ENCODE data around the gene KRTAP9-2.
"Not testable (repeated sequence)": the region's sequence is repeated elsewhere in the genome, so short reads cannot be mapped to it uniquely, and the experiment has no call there.

The KRTAP9-2 gene

DNA sequence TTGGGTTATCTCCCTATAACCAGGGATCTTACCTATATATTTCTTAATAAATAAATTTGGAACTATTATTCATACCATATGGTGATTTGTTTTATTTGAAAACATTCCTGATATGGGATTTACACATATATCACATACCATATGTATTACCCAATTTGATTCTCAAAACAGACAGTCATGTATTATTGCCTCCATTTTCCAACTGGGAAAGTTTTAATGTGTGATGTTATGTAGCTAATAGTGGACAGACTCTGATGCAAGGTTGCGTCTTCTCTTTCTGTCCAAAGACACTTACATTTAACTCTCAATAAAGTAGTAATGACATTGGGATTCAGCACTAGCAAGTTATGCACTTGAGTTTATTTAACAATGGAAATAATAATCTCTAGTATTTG lies 29.8 kb downstream of the KRTAP9-2 start:
- Mint-ChIP-seq H3K9me3 (peaks cover 3% of the 10 kb centered on the region), H3K27me3 (ENCODE audit: low read depth) (peaks cover 74% of the 10 kb centered on the region), H3K27ac (no peak overlapping the region), H3K36me3 (ENCODE audit: low read depth) (no peaks in the 10 kb centered on the region), H3K4me1 (no peaks in the 10 kb centered on the region), H3K4me3 (no peak overlapping the region)
- TF ChIP-seq, protein P1, sequence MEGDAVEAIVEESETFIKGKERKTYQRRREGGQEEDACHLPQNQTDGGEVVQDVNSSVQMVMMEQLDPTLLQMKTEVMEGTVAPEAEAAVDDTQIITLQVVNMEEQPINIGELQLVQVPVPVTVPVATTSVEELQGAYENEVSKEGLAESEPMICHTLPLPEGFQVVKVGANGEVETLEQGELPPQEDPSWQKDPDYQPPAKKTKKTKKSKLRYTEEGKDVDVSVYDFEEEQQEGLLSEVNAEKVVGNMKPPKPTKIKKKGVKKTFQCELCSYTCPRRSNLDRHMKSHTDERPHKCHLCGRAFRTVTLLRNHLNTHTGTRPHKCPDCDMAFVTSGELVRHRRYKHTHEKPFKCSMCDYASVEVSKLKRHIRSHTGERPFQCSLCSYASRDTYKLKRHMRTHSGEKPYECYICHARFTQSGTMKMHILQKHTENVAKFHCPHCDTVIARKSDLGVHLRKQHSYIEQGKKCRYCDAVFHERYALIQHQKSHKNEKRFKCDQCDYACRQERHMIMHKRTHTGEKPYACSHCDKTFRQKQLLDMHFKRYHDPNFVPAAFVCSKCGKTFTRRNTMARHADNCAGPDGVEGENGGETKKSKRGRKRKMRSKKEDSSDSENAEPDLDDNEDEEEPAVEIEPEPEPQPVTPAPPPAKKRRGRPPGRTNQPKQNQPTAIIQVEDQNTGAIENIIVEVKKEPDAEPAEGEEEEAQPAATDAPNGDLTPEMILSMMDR (IDR thresholded peaks at IDR 0.05; ENCODE audit: unreplicated experiment in 3 of 3) = no peak

DNA sequence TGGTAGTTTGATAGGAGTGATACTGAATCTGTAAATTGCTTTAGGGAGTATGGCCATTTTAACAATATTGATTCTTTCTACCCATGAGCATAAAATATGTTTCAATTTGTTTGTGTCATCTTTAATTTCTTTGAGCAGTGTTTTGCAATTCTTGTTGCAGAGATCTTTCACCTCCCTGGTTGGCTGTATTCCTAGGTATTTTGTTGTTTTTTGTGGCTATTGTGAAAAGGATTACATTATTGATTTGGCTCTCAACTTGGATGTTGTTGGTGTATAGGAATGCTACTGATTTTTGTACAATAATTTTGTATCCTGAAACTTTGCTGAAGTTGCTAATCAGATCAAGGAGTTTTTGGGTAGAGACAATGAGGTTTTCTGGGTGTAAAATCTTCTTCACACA lies 32.0 kb downstream of the KRTAP9-2 start:
- TF ChIP-seq, protein P1 (IDR thresholded peaks at IDR 0.05; ENCODE audit: unreplicated experiment in 3 of 3) = no peak
- Mint-ChIP-seq H3K4me3 (no peak overlapping the region), H3K27ac (no peak overlapping the region), H3K27me3 (ENCODE audit: low read depth) (peaks cover 70% of the 10 kb centered on the region), H3K36me3 (ENCODE audit: low read depth) (no peaks in the 10 kb centered on the region), H3K4me1 (no peaks in the 10 kb centered on the region), H3K9me3 (peaks cover 3% of the 10 kb centered on the region)

DNA sequence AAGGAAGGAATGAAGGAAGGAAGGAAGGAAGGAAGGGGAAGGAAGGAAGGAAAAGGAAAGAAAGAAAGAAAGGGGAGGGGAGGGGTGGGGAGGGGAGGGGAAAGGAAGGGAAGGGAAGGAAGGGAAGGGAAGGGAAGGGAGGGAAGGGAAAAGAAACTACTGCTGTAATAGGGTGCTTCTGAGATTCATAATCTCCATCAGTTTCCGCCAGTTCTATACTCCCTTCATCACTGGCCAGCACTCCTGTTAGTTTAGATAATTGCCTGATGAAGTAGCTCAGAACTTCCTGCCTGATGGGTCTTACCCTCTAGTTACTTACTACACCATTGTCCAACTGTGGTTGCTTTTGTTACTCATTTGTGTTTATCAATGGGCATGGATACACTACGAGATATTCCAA lies 36.8 kb downstream of the KRTAP9-2 start:
- peaks cover 3% of the 10 kb centered on the region for H3K9me3 Mint-ChIP-seq
- no peaks in the 10 kb centered on the region for H3K4me1 Mint-ChIP-seq
- no peaks in the 10 kb centered on the region for H3K36me3 Mint-ChIP-seq (ENCODE audit: low read depth)
- no peak overlapping the region for H3K27ac Mint-ChIP-seq
- peaks cover 50% of the 10 kb centered on the region for H3K27me3 Mint-ChIP-seq (ENCODE audit: low read depth)
- no peak overlapping the region for H3K4me3 Mint-ChIP-seq
- TF ChIP-seq, protein P1 (IDR thresholded peaks at IDR 0.05; ENCODE audit: unreplicated experiment in 3 of 3) = no peak

DNA sequence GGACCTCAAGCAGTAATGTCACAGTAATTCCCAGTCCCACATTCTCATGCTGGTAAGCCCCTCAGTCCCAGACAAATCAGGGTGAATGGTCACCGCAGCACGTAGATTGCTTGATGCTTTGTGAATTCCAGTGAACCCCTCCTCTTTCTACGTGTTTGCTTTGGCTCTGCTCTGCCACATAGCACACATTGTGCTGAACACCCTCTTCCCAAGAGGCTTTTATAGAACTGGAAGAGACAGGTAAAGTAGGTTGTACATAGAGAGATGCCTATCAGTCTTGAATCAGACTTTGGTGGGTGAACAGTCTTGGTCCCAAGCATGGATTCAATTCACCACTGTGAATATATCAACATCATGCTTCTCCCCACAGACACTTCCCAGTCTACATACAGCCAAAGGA lies 38.2 kb downstream of the KRTAP9-2 start:
- TF ChIP-seq, protein P1 (IDR thresholded peaks at IDR 0.05; ENCODE audit: unreplicated experiment in 3 of 3) = no peak
- Mint-ChIP-seq H3K4me1 (no peaks in the 10 kb centered on the region), H3K9me3 (peaks cover 3% of the 10 kb centered on the region), H3K4me3 (no peak overlapping the region), H3K27ac (no peak overlapping the region), H3K27me3 (ENCODE audit: low read depth) (peaks cover 37% of the 10 kb centered on the region), H3K36me3 (ENCODE audit: low read depth) (no peaks in the 10 kb centered on the region)

DNA sequence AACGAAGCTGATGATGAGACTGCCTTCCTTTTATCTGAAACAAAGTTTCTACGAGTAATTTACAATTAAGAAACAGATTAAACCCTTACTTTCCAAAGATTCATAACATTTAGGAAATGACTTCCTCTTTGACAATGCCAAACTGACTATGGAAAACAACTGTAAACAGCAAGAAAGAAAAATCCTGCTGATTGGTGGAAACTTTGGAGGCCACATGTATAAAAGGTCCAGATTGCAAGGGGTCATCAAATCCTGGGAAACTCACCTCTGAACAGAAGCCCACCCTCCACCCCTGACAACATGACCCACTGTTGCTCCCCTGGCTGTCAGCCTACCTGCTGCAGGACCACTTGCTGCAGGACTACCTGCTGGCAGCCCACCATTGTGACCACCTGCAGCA lies 38.6 kb downstream of the KRTAP9-2 start, which contains the start of gene KRTAP9-6:
KRTAP9-6 (plus strand) TSS at position 301 of the 400 bp plus-strand sequence; CDS start at position 301, 0 bp downstream.
- H3K4me1 Mint-ChIP-seq = no peaks in the 10 kb centered on the region
- no peak within 1 kb of the TSS for H3K27ac Mint-ChIP-seq
- TF ChIP-seq, protein P1 (IDR thresholded peaks at IDR 0.05; ENCODE audit: unreplicated experiment in 3 of 3) = no peak
- H3K4me3 Mint-ChIP-seq = no peak within 1 kb of the TSS
- H3K27me3 Mint-ChIP-seq (ENCODE audit: low read depth) = peaks cover 34% of the 10 kb centered on the region
- H3K36me3 Mint-ChIP-seq (ENCODE audit: low read depth) = no peaks in the 10 kb centered on the region
- peaks cover 3% of the 10 kb centered on the region for H3K9me3 Mint-ChIP-seq

DNA sequence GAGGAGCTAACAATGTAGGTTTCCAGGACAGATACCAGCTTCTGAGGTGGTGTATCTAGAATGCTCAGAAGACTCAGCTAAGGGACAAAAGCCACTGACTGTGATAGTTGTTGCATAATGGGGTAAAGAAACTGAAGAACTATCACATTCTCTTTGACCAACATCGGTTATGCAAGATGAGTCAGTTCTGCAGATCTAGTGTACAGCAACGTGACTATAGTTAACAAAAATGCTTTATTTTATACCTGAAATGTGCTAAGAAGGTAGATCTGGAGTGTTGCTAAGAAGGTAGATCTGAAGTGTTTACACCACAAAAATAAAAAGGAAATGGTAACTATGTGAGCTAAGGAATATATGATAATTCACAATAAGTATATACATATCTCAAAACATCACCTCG lies 41.3 kb downstream of the KRTAP9-2 start:
- no peaks in the 10 kb centered on the region for H3K9me3 Mint-ChIP-seq

DNA sequence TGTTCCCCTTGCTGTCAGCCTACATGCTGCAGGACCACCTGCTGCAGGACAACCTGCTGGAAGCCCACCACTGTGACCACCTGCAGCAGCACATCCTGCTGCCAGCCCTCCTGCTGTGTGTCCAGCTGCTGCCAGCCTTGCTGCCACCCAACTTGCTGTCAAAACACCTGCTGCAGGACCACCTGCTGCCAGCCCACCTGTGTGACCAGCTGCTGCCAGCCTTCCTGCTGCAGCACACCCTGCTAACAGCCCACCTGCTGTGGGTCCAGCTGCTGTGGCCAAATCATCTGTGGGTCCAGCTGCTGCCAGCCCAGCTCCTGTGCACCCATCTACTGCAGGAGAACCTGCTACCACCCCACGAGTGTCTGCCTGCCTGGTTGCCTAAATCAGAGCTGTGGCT lies 44.9 kb downstream of the KRTAP9-2 start:
- not testable (repeated sequence) for H3K27ac Mint-ChIP-seq; H3K36me3 Mint-ChIP-seq (ENCODE audit: low read depth); H3K4me1 Mint-ChIP-seq; H3K9me3 Mint-ChIP-seq; H3K27me3 Mint-ChIP-seq (ENCODE audit: low read depth); H3K4me3 Mint-ChIP-seq

More for the DNA sequence above, 41.3 kb downstream of the KRTAP9-2 start:
- no peaks in the 10 kb centered on the region for H3K4me1 Mint-ChIP-seq
- peaks cover 15% of the 10 kb centered on the region for H3K27me3 Mint-ChIP-seq (ENCODE audit: low read depth)
- no peak overlapping the region for H3K27ac Mint-ChIP-seq
- H3K36me3 Mint-ChIP-seq (ENCODE audit: low read depth) = no peaks in the 10 kb centered on the region
- TF ChIP-seq, protein P1 (IDR thresholded peaks at IDR 0.05; ENCODE audit: unreplicated experiment in 3 of 3) = no peak
- H3K4me3 Mint-ChIP-seq = no peak overlapping the region
